HG02840 (cell line): ENCODE results near the gene FAM53A.
"Not testable (repeated sequence)": the region's sequence is repeated elsewhere in the genome, so short reads cannot be mapped to it uniquely, and the experiment has no call there.

Source experiments
- ATAC-seq: cut with Tn5 transposase; IDR thresholded peaks from one replicate; pipeline ENCODE4 v1.9.1; 2021; ENCODE audit warnings: mild to moderate bottlenecking, moderate library complexity, moderate number of reproducible peaks; ENCODE audit not compliant: unreplicated experiment, low FRiP score

Gene FAM53A

GRCh38 chr4:1717129-1718094 lies 33.3 kb upstream of the FAM53A start:
- ATAC-seq, result no peak

- ATAC-seq, result no peak
Measured at GRCh38 chr4:1716065-1716945, 32.2 kb upstream of the FAM53A start.

- ATAC-seq, result no peak
Measured at GRCh38 chr4:1715002-1715758, 31.1 kb upstream of the FAM53A start.

GRCh38 chr4:1714303-1715001 lies 30.3 kb upstream of the FAM53A start:
- no peak for ATAC-seq

GRCh38 chr4:1713003-1713851 lies 29.1 kb upstream of the FAM53A start:
- ATAC-seq, result peak; percentile 12

GRCh38 chr4:1712216-1713002 lies 28.3 kb upstream of the FAM53A start, which contains the start of gene SLBP:
TSS of gene SLBP (minus strand) at chr4:1712319. CDS start at chr4:1712188, 131 bp downstream.
- peak; percentile 76 for ATAC-seq

- peak; percentile 13 for ATAC-seq
Measured at GRCh38 chr4:1711571-1712215, 27.6 kb upstream of the FAM53A start.

- ATAC-seq, result no peak
Measured at GRCh38 chr4:1711055-1711570, 27.0 kb upstream of the FAM53A start.

- ATAC-seq, result no peak
Measured at GRCh38 chr4:1708581-1708980, 24.5 kb upstream of the FAM53A start.

- no peak for ATAC-seq
Measured at GRCh38 chr4:1706358-1706757, 22.2 kb upstream of the FAM53A start.

- ATAC-seq, result no peak
Measured at GRCh38 chr4:1705732-1706131, 21.6 kb upstream of the FAM53A start.

- ATAC-seq, result no peak
Measured at GRCh38 chr4:1703867-1704266, 19.8 kb upstream of the FAM53A start.

GRCh38 chr4:1701671-1702070 lies 17.6 kb upstream of the FAM53A start:
- not testable (repeated sequence) for ATAC-seq

- ATAC-seq, result no peak
Measured at GRCh38 chr4:1695913-1696312, 11.8 kb upstream of the FAM53A start.

GRCh38 chr4:1693131-1693896 lies 9.2 kb upstream of the FAM53A start:
- ATAC-seq, result no peak

GRCh38 chr4:1691737-1692373 lies 7.7 kb upstream of the FAM53A start:
- ATAC-seq, result no peak
